HG03175 (cell line): ENCODE results near the gene DPM3.
"Not testable (repeated sequence)": the region's sequence is repeated elsewhere in the genome, so short reads cannot be mapped to it uniquely, and the experiment has no call there.

ENCODE experiments used
- ATAC-seq: cut with Tn5 transposase; IDR thresholded peaks from one replicate; pipeline ENCODE4 v1.9.1; 2021; ENCODE audit warnings: mild to moderate bottlenecking, moderate library complexity; ENCODE audit not compliant: unreplicated experiment

The DPM3 gene

DNA sequence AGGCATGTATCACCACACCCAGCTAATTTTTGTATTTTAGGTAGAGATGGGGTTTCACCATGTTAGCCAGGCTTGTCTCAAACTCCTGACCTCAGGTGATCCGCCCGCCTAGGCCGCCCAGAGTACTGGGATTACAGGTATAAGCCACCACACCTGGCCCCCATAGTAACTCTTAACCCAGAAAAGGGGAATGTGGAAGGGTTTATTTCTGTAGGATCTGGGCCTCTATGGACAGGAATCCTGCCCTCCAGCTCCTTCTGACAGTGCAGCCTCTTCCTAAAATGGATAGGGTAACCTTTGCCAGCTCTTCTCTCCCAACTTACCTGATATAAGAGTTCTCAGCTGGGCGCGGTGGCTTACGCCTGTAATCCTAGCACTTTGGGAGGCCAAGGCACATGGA lies 22.3 kb upstream of the DPM3 start:
- not testable (repeated sequence) for ATAC-seq

DNA sequence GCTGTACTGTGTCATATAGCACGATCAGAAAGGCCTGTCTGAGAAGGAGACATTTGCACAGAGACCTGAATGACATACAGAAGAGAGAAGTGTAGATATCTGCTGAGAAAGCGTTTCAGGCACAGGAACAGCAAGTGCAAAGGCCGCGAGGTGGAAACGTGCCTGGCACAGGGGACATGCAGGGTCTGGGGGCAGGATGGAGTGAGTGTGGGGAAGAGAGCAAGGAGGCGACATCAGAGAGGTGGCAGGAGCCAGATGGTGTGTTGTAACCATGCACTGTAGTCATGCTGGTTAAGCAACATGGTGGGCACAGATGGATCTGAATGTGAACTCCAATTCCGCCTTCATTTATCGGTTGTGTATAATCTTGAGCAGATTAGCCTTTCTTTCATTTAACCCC lies 19.8 kb upstream of the DPM3 start:
- ATAC-seq, result no peak

DNA sequence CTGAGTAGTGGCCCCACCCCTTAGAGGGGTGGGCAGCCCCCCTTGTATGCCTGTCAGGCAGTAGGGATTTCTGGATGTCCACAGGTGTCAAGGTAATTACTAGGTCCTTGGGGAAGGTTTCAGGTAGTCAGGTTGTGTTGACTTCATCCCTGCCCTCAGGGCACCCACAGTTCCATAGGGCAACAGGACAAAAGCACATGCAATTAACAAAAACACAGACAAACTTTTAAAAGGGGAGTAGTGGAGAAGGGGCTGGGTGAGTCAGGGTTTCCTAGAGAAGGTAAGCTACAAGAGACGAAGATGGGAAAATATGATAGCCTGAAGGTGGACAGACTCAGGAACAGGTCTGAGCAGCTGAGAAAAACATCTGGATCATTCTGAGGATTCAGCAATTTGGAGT lies 18.7 kb upstream of the DPM3 start:
- no peak for ATAC-seq

DNA sequence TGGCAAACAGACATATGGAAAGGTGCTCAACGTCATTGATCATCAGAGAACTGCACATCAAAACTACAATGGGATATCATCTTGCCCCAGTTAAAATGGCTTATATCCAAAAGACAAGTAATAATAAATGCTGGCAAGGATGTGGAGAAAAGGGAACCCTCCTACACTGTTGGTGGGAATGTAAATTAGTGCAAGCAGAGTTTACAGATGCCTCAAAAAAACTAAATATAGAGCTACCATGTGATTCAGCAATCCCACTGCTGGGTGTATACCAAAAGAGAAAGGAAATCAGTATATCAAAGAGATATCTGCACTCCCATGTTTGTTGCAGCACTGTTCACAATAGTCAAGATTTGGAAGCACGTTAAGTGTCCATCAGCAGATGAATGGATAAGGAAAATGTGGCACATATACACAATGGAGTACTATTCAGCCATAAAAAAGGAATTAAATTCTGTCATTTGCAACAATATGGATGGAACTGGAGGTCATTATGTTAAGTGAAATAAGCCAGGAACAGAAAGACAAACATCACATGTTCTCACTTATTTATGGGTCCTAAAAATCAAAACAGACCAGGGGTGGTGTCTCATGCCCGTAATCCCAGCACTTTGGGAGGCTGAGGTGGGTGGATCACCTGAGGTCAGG lies 15.8 kb upstream of the DPM3 start:
- not testable (repeated sequence) for ATAC-seq

DNA sequence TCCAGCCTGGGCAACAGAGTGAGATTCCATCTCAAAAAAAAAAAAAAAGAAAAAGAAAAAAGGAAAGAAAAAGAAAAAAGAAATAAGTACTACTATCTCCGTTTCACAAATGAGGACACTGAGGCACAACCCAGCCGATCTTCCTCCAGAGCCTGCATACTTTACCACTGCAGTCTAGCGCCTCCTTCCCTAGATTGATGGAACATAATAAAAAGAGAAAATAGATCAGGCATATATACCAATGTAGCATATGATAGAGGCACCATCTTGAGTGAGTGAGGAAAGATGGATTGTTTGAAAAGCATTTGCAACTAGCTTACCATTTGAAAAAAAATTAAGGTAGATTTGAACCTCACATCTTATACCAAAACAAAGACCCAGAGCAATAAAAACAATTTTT lies 5.2 kb upstream of the DPM3 start:
- no peak for ATAC-seq

DNA sequence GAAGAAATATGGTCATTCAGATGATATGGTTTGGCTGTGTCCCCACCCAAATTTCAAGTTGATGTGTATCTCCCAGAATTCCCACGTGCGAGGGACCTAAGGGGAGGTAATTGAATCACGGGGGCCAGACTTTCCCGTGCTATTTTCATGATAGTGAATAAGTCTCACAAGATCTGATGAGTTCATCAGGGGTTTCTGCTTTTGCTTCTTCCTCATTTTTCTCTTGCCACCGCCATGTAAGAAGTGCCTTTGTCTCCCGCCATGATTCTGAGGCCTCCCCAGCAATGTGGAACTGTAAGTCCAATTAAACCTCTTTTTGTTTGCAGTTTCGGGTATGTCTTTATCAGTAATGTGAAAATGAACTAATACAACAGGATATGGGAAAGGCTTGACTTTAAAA lies 1.4 kb upstream of the DPM3 start:
- no peak for ATAC-seq

DNA sequence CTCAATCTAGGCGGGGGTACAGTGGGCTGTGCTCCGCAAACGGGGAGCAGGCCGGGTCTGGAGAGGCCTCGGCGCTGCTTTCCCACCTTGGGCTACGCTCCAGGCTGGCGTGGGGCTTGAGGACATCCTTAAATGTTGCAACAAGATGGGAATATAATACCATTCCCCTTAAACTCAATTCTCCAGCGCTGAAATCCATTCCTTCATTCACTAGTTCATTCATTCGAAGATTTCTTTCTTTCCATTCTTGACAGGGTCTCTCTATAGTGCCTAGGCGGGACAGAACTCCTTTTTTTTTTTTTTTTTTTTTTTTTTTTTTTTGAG lies 261 bp upstream of the DPM3 start:
- ATAC-seq, result no peak

DNA sequence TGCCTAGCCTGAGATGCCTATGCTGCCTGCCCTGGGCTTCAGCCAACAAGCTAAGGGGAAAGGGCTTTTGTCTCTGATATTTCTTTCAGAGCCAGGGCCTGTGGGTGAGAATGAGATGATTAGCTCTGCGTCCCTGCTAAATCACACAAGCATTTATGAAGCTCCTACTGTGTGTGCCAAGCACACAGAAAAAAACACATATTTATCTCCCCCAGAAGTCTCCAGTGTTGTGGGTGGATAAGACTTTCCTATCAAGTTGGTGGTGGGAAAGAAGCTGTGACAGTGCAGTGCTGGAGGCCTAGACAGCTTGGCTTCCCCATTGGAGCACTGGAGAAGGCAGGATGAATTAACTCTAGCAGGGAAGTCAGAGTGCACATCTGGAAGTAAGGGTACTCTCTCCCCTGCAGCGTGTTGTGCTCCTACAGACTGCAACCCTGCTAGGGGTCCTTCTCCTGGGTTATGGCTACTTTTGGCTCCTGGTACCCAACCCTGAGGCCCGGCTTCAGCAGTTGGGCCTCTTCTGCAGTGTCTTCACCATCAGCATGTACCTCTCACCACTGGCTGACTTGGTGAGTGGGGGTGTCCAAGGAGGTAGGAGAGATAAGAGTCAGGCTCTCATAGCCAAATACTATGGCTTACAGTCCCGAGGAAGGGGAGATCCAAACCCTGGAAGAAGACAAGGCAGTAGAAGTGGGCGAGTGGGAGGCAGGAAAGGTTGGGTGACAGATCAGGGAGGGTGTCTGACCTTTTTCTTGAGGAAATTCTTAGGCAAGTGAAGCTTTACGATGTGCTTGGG lies 3.0 kb downstream of the DPM3 start:
- no peak for ATAC-seq

DNA sequence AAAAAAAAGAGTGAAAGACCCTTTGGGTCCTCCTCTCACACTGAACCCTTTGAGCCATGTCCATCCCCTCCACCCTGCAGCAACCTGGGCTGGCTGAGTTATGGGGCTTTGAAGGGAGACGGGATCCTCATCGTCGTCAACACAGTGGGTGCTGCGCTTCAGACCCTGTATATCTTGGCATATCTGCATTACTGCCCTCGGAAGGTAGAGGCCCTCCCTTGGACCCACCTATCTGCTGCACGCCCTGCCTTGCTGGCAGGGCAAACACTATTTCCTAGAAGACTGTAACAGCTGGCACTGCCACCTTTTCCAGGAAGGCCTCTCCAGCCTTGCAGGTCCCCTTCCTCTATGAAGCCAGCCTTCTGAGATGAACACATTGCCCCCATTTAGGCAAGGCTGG lies 3.6 kb downstream of the DPM3 start:
- no peak for ATAC-seq

DNA sequence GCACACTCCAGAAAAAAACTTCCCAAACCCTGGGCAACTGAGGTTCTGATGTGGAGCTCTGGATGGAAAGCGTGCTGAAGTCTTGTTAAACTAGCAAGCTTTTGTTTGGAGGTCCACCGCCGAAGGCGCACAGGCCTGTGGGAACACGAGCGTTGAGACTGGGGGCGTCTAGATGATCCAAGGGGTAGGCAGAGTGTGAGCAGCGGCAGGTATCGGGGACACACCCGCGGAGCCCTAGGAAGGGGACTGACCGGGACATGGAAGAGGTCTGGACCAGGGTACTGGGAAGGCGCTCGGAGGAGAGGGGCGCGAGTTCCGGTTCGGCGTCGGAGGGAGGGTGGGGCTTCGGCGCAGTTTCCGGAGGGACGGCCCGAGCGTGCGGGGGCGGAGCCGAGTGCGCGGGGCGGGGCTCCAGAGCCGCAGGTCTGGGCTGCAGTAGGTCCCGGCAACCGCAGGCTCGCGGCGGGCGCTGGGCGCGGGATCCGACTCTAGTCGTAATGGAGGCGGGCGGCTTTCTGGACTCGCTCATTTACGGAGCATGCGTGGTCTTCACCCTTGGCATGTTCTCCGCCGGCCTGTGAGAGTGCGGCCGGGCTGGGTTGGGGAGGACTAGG lies 4.8 kb downstream of the DPM3 start, which contains the start of gene SLC50A1:
Gene SLC50A1 (plus strand): TSS at position 438 of the 614 bp plus-strand sequence. CDS start 60 bp downstream, at position 498.
- peak; percentile 70 for ATAC-seq

DNA sequence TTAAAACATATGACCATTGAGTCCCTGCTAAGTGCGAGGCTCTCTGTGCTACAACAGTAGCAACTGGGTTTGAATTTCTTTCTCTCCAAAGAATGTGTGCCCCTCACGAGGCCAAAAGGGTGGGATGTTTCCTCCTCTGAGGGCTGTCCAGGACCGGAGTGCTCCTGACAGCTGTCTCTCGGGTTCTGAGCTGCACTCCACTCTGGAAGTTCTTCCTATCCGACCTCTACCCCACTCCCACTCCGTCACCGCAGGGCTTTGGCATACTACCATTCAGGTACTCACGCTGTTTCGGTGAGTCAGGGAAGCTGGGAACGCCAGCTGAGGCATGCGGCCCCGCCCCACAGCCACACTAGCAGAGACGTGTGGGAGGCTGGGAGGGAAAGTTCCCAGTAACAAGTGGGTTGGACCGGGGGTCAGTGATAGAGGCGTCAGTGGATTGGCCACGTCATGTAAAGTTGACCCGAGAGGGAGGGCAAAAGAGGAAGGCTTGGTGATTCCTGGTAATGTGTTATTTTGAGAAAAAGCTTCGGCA lies 5.4 kb downstream of the DPM3 start:
- peak; percentile 16 for ATAC-seq

DNA sequence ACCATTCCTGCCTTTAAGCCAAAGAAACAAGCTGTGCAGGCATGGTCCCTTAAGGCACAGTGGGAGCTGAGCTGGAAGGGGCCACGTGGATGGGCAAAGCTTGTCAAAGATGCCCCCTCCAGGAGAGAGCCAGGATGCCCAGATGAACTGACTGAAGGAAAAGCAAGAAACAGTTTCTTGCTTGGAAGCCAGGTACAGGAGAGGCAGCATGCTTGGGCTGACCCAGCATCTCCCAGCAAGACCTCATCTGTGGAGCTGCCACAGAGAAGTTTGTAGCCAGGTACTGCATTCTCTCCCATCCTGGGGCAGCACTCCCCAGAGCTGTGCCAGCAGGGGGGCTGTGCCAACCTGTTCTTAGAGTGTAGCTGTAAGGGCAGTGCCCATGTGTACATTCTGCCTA lies 6.0 kb downstream of the DPM3 start:
- no peak for ATAC-seq

DNA sequence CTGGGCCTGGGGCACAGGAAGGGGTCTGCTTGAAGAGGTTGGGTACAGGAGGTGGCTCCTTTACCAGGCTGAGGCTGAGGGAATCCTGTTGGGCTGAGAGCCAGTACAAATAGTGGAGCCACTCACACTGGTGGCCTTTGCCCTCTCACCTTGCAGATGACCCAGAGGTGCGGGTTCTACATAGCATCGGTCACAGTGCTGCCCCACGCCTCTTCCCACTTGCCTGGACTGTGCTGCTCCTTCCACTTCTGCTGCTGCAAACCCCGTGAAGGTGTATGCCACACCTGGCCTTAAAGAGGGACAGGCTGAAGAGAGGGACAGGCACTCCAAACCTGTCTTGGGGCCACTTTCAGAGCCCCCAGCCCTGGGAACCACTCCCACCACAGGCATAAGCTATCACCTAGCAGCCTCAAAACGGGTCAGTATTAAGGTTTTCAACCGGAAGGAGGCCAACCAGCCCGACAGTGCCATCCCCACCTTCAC lies 6.5 kb downstream of the DPM3 start:
- no peak for ATAC-seq

DNA sequence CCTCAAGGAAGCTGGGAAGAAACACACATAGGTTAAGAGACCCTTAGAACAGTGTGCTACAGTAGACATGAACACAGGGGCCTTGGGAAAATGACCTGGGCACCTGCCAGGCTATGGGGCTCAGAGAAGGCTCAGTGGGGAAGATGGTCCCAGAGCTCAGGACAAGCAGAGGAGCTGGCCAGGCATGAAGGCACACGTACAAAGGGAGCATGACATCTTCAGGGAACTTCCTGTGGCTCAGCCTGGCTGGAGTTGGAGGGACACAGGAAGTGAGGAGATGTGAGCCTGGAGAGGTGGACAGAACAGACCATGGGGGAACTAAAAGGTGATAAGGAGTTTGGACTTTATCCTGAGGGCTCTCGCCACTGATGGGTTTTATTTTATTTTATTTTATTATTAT lies 8.5 kb downstream of the DPM3 start:
- no peak for ATAC-seq

DNA sequence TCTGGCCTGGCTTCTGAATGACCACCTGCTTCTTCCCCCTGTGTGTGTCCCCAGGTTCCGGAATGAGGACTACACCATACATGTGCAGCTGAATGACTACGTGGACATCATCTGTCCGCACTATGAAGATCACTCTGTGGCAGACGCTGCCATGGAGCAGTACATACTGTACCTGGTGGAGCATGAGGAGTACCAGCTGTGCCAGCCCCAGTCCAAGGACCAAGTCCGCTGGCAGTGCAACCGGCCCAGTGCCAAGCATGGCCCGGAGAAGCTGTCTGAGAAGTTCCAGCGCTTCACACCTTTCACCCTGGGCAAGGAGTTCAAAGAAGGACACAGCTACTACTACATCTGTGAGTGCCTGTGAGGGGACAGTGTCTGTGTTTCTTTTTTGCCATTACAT lies 9.0 kb downstream of the DPM3 start:
- no peak for ATAC-seq

DNA sequence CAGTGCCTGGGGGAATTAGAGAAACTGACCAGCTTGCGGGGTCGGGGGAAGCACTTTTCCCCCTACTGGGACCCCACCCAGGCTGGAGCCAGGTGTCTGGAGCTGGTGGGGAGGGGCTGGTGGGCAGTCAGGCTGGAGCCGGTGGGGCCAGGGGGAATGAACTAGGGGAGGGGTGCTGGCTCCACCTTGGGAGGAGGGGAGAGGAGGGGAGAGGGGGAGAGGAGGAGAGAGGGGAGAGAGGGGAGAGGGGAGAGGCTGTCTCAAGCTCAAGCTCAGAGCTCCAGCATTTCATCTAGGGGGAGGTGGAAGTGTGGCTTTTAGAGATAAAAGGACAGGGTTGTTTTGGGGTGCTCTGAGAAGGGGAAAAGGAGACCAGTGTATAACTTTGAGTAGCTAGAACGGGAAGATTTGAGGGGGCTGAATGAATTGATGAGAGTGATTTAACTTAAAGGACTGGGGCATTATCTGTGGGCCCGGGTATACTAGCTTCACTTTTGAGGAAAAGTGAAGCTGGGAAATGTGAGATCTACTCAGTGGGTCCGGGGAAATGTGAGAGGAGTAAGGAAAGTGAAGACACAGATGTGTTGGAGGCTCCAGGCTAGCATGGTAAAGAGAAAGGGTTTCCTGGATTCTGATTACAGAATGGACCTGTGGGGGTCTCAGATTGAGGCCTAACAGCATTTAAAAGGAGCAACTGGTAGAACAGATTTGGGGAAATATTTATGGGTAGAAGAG lies 9.9 kb downstream of the DPM3 start:
- no peak for ATAC-seq

DNA sequence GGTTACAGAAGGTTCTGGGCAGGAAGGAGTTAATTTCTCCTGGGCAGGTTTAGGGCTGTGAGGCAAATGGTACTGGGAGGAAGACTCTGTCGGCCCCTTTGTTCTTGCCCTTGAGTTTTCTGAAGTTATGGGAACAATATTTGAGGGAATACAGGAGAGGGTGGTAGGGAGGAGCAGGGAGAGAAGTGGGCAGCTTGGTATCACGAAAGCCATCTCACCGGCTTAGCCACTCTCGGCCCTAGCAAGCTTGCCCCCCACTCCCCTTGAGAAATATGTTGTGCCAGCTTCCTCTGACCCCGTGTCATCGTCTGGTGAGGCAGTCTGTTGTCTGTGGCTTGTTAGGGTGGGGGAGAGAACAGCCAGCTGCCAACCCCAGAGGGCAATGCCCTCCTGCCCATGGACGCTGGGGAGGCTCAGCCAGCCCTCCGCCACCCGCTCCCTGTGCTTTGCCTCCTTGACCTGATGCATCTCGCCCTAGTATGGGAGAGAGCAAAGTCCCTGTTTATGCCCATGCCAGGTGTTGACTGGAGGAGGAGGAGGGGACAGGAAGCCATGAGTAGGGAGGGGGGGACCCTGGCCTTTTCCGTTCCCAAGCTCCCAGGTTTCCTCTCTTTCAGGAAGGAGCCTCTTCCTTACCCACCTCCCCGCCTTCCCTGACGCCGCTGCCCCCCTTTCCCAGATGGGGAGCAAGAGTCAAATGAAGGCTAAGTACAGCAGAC lies 11.4 kb downstream of the DPM3 start:
- no peak for ATAC-seq

DNA sequence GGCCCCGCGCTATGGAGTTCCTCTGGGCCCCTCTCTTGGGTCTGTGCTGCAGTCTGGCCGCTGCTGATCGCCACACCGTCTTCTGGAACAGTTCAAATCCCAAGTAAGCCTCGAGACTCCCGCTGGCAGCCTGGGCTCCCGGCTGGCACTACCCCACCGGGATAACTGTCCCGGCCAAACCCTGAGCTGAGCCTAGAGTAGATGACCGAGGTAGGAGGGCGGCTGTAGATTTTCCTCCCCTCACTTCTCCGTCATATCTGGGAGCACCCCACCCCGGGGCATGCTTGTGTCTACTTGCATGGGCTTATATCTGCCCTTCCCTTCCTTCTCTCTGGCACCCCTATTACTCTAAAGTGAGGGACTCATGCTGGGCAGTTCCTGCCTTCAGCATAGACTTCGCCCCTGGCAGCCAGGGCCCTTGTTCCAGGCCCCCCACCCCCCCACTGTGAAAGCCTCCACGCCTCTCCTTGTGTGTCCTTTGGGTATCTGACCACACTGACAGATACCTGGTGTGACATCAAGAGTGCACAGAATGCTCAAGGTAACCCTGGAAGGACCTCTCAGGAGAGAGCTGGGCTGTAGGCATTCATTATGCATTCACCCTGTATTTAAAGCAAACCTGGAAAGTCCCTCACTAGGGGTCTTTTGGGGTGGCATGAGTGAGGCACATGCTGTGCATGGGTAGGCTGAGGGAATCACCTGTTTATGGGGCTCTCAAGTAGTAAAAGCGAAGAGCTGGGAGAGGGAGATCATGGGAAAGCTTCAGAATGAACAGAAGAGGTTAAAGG lies 12.2 kb downstream of the DPM3 start:
- no peak for ATAC-seq

DNA sequence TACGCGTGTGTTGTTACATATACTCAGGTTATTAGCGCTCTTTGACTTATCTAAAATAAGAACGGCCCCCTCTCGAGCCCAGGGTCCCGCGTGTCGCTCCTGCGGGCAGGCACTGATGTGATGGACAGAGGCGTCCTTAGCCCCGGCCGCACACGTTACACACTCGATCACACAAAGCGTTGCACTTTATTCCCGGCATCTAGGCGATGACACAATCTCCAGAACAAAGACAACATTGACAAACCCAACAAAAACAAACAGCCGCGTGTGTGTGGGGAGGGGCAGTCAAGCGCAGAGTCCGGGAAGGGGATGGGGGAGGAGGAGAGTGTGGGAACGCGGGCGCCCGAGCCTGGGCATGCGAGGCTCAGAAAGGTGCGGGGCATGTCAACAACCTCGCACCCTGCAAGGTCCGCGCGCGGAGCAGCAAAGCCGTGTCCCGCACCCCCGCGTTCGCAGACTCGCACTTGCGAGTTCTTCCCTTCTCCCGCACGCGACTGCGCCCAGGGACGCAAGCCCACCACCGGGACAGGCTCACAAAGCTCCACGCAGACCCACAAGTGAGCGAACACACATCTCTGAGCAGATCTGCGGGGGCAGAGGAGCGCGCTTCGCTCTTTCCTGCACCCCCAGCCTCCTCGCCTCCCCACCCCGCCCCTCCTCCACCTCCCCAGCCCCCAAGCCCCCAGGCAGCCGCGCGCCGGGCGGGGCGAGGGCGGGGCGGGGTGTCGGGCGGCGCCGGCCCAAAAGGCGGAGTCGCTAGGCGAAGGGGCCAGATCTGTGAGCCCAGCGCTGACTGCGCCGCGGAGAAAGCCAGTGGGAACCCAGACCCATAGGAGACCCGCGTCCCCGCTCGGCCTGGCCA lies 13.0 kb downstream of the DPM3 start, which contains the start of gene EFNA1:
Gene EFNA1 (plus strand): TSS at position 772 of the 862 bp plus-strand sequence. CDS start 102 bp downstream, outside the sequence.
- no peak for ATAC-seq
